NCI-H1436 treated with DMSO at 0.1 percent for 48 hours (cell line): ENCODE data around the gene ZBTB43.

ENCODE experiments used
- DNase-seq: peaks from one replicate; lab custom pipeline; 2025; lab: John Stamatoyannopoulos, UW

The ZBTB43 gene

GRCh38 chr9:126886034-126886822 lies 81.4 kb downstream of the ZBTB43 start:
- DNase-seq, result no peak

DNA sequence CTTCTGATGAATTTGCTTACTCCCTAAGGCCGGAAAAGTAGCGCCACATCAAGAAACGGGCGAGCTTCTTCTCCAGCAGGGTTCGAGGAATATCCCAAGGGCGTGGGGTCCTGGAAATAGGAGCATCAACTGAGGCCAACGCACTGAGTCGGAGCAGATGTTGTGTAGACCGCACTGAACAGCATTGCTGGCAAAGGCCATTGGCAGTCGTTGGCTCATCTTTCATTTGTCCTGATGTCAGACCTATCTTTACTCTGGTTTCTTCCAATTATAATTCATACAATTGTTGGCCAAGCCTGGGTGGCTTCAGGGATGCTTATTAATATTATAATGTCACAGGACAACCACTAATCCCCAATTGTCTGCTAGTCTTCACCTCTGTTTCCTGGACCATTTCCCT lies 82.1 kb downstream of the ZBTB43 start:
- no peak for DNase-seq
